NCI-H1694 treated with DMSO at 0.1 percent for 48 hours (cell line): Measurements from ENCODE around the gene DMD.

Experiments used
- DNase-seq: peaks from one replicate; lab custom pipeline; 2025; lab: John Stamatoyannopoulos, UW

Gene DMD

DNA sequence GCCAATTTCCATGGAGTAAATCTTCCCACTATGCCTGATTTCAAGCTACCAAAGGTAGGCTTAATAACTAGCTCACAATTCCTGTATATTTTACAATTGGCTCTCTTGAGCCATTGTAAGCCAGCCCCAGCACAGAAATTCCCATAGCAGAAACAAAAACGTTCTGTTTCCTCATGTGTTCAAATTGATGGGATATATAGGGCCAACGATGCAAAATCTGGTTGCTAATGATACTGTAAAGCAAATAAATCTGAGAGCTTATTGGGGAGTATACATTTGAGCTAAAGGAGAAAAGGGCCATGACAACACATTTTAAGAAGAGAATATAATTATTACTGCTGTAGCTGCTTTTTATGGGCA is 1872.4 kb downstream of the DMD start:
- DNase-seq: no peak

DNA sequence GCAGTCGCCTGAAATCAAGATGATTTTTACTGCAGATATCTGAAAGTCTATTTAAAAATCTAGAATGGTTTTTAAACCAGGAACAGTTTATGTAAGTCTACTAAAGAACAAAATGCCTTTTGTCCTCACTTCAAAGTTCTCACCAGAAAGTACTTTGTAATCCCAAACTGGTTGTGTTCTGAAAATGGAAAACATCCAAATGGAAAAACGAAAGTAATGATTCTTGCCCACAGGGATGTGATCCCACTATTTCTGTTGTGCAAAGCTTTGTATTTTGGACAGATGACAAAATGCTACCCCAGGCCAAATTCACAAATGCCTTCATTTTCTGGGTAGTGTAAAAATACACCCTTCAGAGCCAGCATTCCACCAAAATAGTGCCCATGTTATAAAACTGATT is 1874.0 kb downstream of the DMD start:
- no peak for DNase-seq

DNA sequence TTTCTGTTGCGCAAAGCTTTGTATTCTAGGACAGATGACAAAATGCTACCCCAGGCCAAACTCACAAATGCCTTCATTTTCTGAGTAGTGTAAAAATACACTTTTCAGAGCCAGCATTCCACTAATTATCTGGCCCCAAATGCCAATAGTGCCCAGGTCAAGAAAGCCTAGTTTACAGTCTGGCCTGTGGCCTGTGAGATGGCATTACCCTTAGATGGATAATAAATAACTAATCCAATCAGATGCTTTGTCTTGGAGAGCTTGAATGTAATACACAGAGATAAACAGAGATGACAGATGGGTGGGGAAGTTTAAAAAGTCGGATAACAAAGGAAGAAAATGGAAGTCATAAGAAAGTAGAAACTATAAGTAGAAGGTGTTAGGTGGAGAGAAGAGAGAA is 1874.9 kb downstream of the DMD start:
- no peak for DNase-seq

DNA sequence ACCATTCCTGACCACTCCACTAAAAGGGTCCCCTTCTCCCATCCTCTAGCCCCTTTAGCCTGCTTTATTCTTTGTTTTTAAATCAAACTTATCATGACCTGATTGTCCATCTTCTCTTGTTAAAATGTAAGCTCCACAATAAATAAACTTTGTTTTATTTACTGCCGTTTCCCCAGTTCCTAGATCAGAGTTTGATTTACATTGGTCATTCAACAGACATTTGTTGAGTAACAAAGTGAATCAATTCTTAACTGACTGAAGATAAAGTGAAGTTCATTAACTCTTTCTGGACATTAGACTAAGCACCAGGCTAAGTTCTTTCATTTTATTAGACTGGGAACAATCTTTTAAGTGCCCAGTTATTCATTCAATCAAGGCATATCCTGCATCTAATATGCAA is 1876.4 kb downstream of the DMD start:
- no peak for DNase-seq

DNA sequence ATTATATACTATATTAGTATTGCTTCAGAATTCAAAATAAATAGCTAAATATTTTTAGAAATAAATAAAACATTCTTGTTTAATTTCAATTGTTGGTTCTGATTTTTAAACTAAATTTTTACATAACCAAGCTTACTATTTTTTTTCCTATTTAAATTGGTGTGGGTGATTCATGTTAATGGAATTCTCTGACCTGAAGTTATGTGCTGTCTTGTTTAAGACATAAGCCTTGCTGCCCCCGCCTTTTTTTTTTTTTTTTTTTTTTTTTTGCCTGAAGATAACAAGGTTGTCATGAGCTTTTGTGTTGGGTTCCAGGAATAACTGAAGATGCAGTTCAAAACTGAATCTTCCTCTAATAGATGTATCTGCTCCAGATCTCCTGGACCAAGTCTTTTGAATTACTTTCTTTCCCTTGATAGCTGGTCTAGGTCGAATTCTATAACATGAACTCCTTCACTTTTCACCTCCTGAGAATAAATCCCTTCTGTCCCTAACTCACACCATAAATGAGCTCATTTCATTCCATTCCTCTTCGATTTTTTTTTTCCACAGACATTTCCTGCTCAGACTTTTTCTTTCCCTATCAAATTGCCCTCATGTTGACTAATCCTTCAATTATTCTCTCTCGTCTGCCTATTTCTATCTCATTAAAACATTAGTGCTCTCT is 1878.1 kb downstream of the DMD start:
- no peak for DNase-seq

DNA sequence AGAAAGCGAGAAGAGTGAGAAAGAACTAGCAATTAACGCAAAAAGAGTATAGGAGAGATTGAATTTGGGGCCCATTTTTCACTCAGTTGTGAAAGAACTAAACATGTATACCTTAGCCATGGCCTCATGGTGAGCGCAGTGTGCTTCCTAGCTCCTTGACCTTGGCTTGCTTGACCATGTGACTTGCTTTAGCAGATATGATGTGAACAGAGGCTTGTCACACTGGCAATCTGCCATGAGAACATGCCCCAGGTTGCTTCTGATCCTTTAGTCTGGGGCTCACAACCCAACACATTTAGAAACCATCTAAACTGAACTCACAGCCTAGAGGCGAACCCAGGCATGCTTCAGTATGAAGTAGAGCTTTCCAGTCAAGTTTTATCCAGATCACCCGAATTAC is 1879.4 kb downstream of the DMD start:
- DNase-seq: no peak

DNA sequence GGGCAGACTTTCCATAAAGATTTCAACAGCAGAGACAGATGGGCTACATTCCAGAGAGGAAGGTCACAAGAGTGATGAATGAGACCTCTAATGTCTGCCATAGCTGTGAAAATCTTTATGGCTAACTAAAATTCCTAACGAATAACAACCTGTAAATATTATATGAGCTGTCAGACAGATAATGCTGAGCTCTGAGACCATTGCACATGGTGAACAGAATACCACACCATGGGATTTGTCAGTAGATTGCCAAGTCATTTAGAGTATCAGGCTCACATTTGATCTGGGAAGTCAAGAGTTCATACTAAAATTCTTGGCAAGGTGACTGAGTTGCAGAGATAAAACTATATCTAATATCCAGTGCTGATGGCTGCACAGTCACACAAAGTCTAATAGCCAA is 1880.3 kb downstream of the DMD start:
- no peak for DNase-seq

DNA sequence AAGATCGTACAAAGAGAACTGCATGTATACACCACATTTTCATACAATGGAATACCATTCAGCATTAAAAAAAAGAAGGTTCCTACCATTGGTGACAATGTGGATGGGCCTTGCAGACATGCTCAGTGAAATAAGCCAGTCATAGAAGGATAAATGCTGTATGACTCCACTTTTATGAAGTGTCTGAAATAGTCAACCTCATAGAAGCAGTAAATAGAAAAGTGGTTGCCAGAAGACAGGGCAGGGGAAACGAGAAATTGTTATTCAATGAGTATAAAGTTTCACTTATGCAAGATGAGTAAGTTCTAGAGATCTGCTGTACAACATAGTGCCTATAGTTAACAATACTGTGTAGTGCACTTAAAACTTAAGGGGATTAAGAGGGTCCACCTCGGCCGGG is 1882.1 kb downstream of the DMD start:
- no peak for DNase-seq

DNA sequence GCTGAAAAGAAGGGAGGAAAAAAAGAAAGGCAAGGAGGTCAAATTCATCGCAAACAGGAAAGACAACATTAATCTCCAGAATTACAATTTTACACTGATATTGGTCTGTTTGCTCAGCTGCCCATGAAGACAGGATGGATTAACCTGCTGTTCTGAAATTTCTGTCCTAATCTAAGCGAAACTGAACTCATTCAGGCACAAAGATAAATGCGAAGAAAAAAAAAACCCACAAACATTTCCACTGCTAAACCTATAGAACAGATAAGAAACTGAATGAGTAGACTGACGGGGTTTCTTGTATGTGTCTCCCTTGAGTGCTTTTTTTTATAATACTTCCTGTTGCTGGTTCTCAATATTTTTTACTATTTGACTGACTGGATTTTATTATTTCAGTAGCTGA is 1887.7 kb downstream of the DMD start:
- DNase-seq: no peak

DNA sequence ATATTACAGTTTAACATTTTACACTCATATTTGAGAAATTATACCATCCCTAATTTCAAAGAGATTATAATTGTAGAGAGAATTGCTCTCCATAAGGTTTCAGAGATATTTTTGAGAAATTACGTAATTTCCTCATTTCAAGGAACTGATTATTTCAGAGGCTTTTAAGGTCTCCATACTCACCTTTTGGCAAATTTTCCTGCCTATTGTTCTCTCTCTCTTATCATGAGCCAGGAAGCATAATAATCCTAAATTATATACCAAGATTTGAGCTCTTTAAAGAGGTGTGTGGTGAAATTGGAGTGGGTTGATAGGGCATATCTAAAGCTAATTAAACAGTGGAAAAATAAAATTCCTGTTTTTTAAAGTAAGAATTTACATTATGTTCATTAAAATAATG is 1890.6 kb downstream of the DMD start:
- no peak for DNase-seq

DNA sequence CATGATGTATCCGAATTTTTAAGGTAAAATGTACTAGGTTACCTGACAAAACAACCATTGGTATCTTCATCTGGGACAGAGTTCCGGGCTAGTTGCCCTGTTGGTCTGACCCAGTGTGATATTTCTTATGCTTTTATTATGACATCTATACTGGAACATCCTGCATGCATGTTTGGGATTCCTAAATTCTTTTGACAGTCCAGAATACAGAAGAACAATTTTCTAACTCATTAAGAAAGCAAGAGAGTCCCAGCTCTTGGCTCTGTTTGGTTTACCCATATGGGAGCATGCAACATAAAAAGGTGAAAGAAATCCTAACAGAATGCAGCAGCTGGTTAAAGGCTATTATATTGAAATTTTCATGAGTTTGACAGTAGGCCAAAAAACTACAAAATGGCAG is 1891.8 kb downstream of the DMD start:
- DNase-seq: no peak

DNA sequence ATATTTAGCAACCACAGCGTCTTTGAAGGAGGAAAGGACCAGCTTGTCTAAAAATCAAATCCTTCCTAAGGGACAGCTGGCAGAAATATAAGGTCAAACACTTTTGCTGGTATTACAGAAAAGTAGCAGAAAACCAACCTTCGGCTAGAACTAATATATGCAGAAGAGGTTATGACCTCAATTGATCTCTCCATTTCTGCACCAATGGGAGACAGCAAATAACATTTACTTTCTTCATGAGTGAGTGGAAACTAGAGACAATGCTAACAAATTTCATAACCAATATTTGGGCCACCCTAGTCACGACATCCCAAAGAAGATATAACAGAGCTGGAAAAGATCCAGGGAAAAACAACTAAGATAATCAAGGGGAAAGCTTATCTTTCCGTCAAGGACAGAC is 1892.5 kb downstream of the DMD start:
- no peak for DNase-seq

DNA sequence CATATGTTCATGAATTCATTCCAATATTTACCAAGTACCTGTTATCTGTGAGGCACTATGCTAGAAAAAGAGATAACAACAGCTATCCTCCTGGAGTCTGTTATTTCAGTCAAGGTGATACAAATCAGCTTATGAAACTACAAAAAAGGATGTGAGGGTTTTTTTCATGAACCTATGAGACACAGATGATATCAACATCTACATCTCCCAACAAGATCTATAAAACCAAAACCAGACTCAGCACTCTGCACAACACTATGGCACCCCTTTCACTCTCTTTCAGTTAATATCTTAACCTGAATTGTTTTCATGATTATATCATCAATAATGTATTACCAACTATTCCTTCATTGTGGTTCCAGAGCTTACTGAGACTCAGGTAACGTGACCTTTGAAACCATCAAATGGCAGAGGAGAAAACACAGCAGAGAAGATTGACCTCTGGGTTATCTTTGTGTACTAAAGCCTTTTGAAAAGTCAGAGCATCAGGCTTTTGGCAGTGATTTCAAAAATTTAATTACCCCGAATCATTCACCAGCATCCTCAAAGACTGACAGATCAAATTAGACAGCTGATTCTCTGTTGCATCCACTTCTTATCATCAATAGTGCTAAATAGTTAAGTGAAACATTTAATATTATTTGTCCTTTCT is 1894.9 kb downstream of the DMD start:
- DNase-seq: no peak

DNA sequence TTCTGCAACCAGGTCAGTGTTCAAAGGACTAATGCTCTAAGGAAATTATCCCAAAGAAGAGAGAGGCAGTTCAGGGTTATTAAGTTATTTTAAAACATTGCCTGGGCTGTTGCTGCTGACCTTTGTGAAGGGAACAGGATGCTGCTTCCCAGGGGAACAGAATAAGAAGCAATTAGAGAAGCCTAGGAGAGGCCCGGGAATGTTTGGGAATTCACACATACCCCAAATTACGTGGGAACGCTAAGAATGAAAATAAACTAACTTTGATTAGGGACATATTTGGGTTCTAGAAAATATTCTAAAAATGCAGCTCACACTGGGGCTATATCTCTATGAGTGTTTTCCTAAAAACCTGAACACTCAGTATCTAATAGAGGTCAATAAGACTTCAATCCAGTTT is 1896.4 kb downstream of the DMD start:
- DNase-seq: no peak

DNA sequence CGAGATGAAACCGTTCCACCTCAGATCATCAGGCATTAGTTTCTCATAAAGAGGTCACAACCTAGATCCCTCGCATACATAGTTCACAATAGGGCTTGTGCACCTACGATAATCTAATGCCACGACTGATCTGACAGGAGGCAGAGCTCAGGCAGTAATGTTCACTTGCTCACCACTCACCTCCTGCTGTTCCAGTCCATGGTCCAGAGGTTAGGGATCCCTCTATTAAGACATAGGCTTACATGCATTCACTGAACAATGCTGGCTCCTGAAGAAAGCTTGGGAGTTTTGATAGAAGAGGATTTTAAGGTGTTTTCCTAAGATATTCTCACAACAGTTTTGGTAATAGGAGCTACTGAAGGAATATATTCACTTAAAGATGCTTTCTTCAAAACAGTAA is 1903.4 kb downstream of the DMD start:
- no peak for DNase-seq

DNA sequence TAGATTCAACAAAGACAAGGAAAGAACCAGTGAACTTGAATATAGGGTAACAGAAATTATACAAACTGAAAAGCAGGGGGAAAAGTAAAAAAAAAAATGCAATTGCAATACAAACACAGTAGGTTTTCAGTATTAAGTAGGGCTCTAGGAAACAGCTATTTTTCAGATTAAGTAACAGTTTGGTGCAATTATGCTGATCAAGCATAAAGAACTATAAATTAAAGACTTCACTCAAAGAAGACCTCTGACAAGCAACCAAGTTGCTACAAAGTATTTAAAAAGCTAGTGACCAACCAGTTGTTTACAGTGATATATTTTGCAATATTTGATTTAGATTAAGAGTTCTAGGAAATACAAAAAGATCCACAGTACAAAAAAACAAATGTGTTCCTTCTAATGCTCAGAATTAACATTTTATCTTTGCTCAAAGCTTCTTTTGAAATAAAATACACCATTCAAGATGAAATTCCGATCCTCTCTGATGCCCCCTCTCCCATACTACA is 1908.7 kb downstream of the DMD start:
- no peak for DNase-seq

DNA sequence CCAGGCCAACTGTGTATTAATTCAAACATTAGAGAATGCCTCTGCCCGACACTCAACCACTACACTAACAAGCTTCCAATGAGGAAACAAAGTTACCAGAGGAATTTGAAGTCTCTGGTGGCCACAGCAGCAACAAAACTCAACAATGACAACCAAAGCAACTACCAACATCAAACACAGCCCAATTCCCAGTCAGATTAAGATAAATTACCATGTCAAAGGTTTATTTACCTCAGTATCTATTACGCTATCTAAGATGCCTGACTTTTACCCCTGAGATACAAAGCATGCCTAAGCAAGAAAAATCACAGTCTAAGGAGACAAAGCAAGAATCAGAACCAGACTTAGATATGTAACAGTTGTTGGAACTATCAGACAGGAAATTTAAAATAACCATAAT is 1909.4 kb downstream of the DMD start:
- no peak for DNase-seq

DNA sequence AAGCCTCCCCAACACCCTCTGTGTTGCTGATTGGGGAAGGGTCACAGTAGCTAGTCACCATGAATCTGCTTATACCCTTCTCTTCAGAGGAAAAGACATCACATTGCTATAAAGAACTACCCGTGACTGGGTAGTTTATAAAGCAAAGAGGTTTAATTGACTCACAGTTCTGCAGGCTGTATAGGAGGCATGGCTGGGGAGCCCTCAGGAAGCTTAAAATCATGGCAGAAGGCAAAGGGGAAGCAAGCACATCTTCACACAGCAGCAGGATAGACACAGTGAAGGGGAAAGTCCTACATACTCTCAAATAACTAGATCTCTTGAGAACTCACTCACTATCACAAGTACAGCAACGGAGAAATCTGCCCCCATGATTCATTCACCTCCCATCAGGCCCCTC is 1910.1 kb downstream of the DMD start:
- no peak for DNase-seq

DNA sequence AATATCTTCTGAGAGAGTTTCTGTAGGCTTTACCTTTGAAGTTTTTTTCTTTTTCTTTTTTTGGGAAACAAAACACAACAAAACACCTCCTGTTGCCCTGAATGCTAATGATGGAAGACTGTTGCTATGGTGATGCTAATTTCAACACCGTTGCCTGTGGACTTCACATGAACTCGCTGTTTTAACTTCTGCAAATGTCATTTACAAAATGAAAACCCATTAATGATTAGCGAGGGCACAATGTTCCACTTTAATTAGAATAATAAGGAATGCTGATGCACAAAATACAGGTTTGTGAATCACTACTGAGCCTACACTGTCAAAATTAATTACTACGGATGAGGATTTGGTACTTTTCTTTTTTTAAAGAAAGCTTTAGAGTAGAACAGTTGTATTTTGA is 1912.4 kb downstream of the DMD start:
- no peak for DNase-seq

DNA sequence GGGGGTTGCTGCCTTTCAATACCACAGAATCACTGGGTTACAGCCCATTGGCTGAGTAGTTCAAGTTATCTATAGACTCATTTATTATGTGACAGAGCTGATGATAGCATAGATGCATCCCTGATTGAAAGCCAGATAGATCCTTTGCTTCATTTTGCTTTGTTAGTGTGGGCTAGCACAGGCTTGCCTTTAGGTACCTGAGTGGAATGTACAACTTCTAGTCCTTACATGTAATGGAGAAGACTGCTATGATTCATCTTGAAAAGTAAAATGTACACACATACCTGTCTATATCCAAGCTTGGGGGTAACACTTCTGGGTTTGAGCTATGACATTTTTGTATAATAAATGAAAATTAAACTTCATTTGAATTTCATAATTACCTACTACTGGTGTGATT is 1913.5 kb downstream of the DMD start:
- DNase-seq: no peak

DNA sequence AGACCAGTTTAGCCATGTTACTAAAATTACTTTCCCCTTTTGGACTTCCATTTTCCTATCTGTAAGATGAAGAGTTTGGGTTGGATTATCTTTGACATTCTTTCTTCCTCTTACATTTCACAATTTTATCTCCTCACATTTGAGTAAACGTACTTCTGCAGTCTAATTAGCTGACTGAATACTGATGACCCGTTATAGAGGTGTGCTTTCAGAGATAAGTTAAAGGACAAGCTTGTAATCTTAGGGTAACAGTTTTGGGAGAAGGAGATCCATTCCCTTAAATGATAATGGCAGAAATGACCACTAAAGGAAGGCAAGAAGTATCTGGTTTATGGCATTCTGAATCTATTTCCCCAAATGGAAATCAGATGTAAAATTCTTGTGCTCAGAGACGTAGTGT is 1916.9 kb downstream of the DMD start:
- no peak for DNase-seq

DNA sequence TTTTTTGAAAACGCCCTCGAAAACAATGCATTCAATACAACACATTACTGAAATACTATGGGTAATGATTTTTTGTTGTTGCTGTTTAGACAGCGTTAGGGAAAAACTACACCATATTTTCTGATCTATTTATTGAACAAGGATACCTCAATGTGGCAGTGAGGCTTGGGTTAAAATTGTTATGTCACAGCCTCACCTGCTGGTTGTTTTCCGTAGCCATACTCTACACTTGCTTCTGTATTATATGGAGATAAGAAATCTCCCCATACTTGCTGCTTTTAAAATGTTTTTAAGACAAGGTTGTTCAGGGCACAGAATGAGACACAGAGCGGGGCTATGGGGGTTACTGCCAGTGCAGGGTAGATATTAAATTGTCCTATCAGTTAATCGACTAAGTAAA is 1917.9 kb downstream of the DMD start:
- DNase-seq: no peak

DNA sequence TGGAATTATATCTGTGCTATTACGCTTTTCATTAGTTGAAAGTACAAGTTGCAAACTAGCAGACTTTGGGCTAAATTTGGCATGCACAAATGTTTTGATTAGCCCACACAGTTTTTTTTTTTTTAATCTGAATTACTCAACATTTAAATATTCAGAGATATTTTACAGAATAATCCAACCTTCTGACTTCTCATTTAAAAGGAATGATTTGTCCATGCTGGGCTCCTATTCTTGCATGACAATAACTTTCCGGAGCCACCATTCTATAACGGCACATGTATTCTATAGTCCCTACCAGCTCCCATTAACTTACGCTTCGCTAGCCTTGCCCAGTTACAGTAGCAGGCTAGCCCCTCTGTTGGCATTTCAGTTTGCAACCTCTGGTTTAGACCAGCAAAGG is 1920.2 kb downstream of the DMD start:
- DNase-seq: no peak

DNA sequence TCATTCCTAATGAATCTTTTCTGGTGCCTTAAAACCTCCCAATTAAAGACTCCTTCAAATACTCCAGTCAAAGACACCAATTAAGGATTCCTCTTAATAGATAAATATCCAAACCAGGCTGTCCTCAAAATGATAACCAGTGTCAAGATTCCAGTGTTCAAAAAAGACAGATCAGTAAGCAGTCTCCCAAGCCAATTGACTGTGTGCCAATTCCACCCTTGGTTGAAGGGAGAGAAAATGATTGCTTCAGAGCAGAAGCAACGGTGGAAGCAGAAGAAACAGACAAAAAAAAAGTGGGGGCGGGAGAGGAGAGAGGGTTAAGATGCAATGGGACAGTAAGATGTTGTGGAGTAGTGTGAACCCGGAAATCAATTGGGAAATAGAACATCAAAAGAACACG is 1923.5 kb downstream of the DMD start:
- no peak for DNase-seq
